Activated naive CD4-positive, alpha-beta T cell treated with Interleukin-2 at 50 U/mL for 16 hours (primary cell): ENCODE results near the gene CTNNBL1.
"Not testable (repeated sequence)": the region's sequence is repeated elsewhere in the genome, so short reads cannot be mapped to it uniquely, and the experiment has no call there.

Source experiments
- DNase-seq: peaks from one replicate; pipeline ENCODE4 v3.0.0-alpha.2; 2020

CTNNBL1 gene

GRCh38 chr20:37679751-37680150 lies 14.1 kb upstream of the CTNNBL1 start:
- DNase-seq: not testable (repeated sequence)

GRCh38 chr20:37680420-37680819 lies 13.4 kb upstream of the CTNNBL1 start:
- no peak for DNase-seq

GRCh38 chr20:37681384-37682112 lies 12.3 kb upstream of the CTNNBL1 start:
- no peak for DNase-seq

GRCh38 chr20:37683146-37683545 lies 10.7 kb upstream of the CTNNBL1 start:
- DNase-seq: not testable (repeated sequence)

- no peak for DNase-seq
Measured at GRCh38 chr20:37686762-37687477, 6.9 kb upstream of the CTNNBL1 start.

- DNase-seq: no peak
Measured at GRCh38 chr20:37687478-37687805, 6.4 kb upstream of the CTNNBL1 start.

GRCh38 chr20:37688093-37688492 lies 5.7 kb upstream of the CTNNBL1 start:
- DNase-seq: no peak

- no peak for DNase-seq
Measured at GRCh38 chr20:37690626-37691369, 3.0 kb upstream of the CTNNBL1 start.

- no peak for DNase-seq
Measured at GRCh38 chr20:37692459-37693166, 1.2 kb upstream of the CTNNBL1 start.

- no peak for DNase-seq
Measured at GRCh38 chr20:37693242-37693634, 592 bp upstream of the CTNNBL1 start.

GRCh38 chr20:37695684-37696342 lies 2.0 kb downstream of the CTNNBL1 start:
- DNase-seq: no peak

- no peak for DNase-seq
Measured at GRCh38 chr20:37697314-37697713, 3.5 kb downstream of the CTNNBL1 start.

- DNase-seq: no peak
Measured at GRCh38 chr20:37699202-37699601, 5.4 kb downstream of the CTNNBL1 start.

GRCh38 chr20:37700301-37700700 lies 6.5 kb downstream of the CTNNBL1 start:
- DNase-seq: no peak

GRCh38 chr20:37701676-37702075 lies 7.8 kb downstream of the CTNNBL1 start:
- not testable (repeated sequence) for DNase-seq

- DNase-seq: no peak
Measured at GRCh38 chr20:37702403-37703034, 8.7 kb downstream of the CTNNBL1 start.

GRCh38 chr20:37703035-37703845 lies 9.4 kb downstream of the CTNNBL1 start:
- DNase-seq: no peak

GRCh38 chr20:37704955-37705354 lies 11.1 kb downstream of the CTNNBL1 start:
- DNase-seq: no peak

- no peak for DNase-seq
Measured at GRCh38 chr20:37706298-37706697, 12.5 kb downstream of the CTNNBL1 start.

- DNase-seq: no peak
Measured at GRCh38 chr20:37711001-37711400, 17.2 kb downstream of the CTNNBL1 start.
